WTC11 (cell line): ENCODE results near the gene SMO. TPM values are rescaled to one million over a fixed set of nuclear protein-coding genes. Genes with fewer than 3 reads are reported as not detected.

Experiments
- ATAC-seq: fragments of 200-7000 bp; cut with Tn5 transposase; 2 replicates; pipeline ENCODE4 v1.10.0; 2021; ENCODE audit warnings: mild to moderate bottlenecking, moderate library complexity
- CTCF ChIA-PET: fragments of 300-600 bp; sonication (Branson Sonifier 250); formaldehyde crosslinking; loops from one replicate; lab custom pipeline; 2021; ENCODE audit warnings: antibody characterized with exemption; lab: Charles Lee
- POLR2A ChIA-PET: fragments of 350-600 bp; sonication (Branson Sonifier 250); formaldehyde crosslinking; loops from one replicate; lab custom pipeline; 2021; ENCODE audit warnings: antibody characterized with exemption; lab: Charles Lee
- DNase-seq: peaks from one replicate; pipeline ENCODE4 v3.0.0; 2021; ENCODE audit warnings: low spot score
- H3K27ac Mint-ChIP-seq: 2 replicates; pipeline ENCODE4 v1.8.0; 2021; ENCODE audit warnings: mixed read lengths
- H3K27me3 Mint-ChIP-seq: 2 replicates; pipeline ENCODE4 v1.8.0; 2021; ENCODE audit warnings: low read depth, mild to moderate bottlenecking, moderate library complexity, mixed read lengths
- H3K36me3 Mint-ChIP-seq: 2 replicates; pipeline ENCODE4 v1.8.0; 2021; ENCODE audit warnings: mixed read lengths
- H3K4me1 Mint-ChIP-seq: 2 replicates; pipeline ENCODE4 v1.8.0; 2022; ENCODE audit warnings: mixed read lengths
- H3K4me3 Mint-ChIP-seq: 2 replicates; pipeline ENCODE4 v1.8.0; 2021; ENCODE audit warnings: mild to moderate bottlenecking, moderate library complexity, mixed read lengths
- H3K9me3 Mint-ChIP-seq: 2 replicates; pipeline ENCODE4 v1.8.0; 2021; ENCODE audit warnings: mixed read lengths
- AFF4 ChIP-seq: sonication (generic); formaldehyde crosslinking; IDR thresholded peaks from 2 replicates; pipeline ENCODE4 v1.8.1; 2023; ENCODE audit warnings: mild to moderate bottlenecking, missing genetic modification reagents, borderline replicate concordance
- ATF6 ChIP-seq: sonication (generic); formaldehyde crosslinking; IDR thresholded peaks from 2 replicates; pipeline ENCODE4 v1.8.1; 2023; ENCODE audit warnings: mild to moderate bottlenecking, missing genetic modification reagents
- ELF4 ChIP-seq: sonication (generic); formaldehyde crosslinking; IDR thresholded peaks from 2 replicates; pipeline ENCODE4 v1.8.1; 2022; ENCODE audit warnings: low read depth, mild to moderate bottlenecking, moderate library complexity, missing genetic modification reagents
- EMX1 ChIP-seq: fragments of 250-450 bp; sonication (Bioruptor Pico); IDR thresholded peaks from 2 replicates; pipeline ENCODE4 v1.8.0; 2021; ENCODE audit warnings: mild to moderate bottlenecking
- ERG ChIP-seq: fragments of 250-450 bp; sonication (Bioruptor Pico); IDR thresholded peaks from 2 replicates; pipeline ENCODE4 v1.8.0; 2021; ENCODE audit warnings: mild to moderate bottlenecking
- HMGA2 ChIP-seq: fragments of 250-450 bp; sonication (Bioruptor Pico); IDR thresholded peaks from 2 replicates; pipeline ENCODE4 v1.4.0; 2021; ENCODE audit warnings: mild to moderate bottlenecking, moderate library complexity
- JAZF1 ChIP-seq: fragments of 250-450 bp; sonication (Bioruptor Pico); IDR thresholded peaks from 2 replicates; pipeline ENCODE4 v1.9.0; 2021; ENCODE audit warnings: moderate library complexity, mild to moderate bottlenecking, inconsistent platforms
- MAX ChIP-seq: sonication (generic); formaldehyde crosslinking; IDR thresholded peaks from 2 replicates; pipeline ENCODE4 v1.8.0; 2022; ENCODE audit warnings: mild to moderate bottlenecking, missing genetic modification reagents
- PRDM15 ChIP-seq: sonication (generic); formaldehyde crosslinking; IDR thresholded peaks from 2 replicates; pipeline ENCODE4 v1.8.0; 2022; ENCODE audit warnings: missing genetic modification reagents
- RORB ChIP-seq: fragments of 250-450 bp; sonication (Bioruptor Pico); IDR thresholded peaks from 2 replicates; pipeline ENCODE4 v1.9.0; 2021; ENCODE audit warnings: mild to moderate bottlenecking
- SOX15 ChIP-seq: fragments of 250-450 bp; sonication (Bioruptor Pico); IDR thresholded peaks from 2 replicates; pipeline ENCODE4 v1.9.0; 2021; ENCODE audit warnings: mild to moderate bottlenecking
- TP53 ChIP-seq: sonication (generic); formaldehyde crosslinking; IDR thresholded peaks from 2 replicates; pipeline ENCODE4 v1.8.1; 2023; ENCODE audit warnings: mild to moderate bottlenecking, missing genetic modification reagents
- ZBTB21 ChIP-seq: sonication (generic); formaldehyde crosslinking; IDR thresholded peaks from 2 replicates; pipeline ENCODE4 v1.8.1; 2023; ENCODE audit warnings: mild to moderate bottlenecking, missing genetic modification reagents, borderline replicate concordance
- ZBTB43 ChIP-seq: sonication (generic); formaldehyde crosslinking; IDR thresholded peaks from 2 replicates; pipeline ENCODE4 v1.8.1; 2023; ENCODE audit warnings: mild to moderate bottlenecking, missing genetic modification reagents
- ZMAT4 ChIP-seq: fragments of 250-450 bp; sonication (Bioruptor Pico); IDR thresholded peaks from 2 replicates; pipeline ENCODE4 v1.9.0; 2021; ENCODE audit warnings: mild to moderate bottlenecking
- ZNF232 ChIP-seq: sonication (generic); formaldehyde crosslinking; IDR thresholded peaks from 2 replicates; pipeline ENCODE4 v1.8.0; 2022; ENCODE audit warnings: mild to moderate bottlenecking, missing genetic modification reagents
- ZNF416 ChIP-seq: fragments of 250-450 bp; sonication (Bioruptor Pico); IDR thresholded peaks from 2 replicates; pipeline ENCODE4 v1.9.0; 2021; ENCODE audit warnings: mild to moderate bottlenecking, inconsistent platforms
- ZSCAN18 ChIP-seq: fragments of 250-450 bp; sonication (Bioruptor Pico); IDR thresholded peaks from 2 replicates; pipeline ENCODE4 v2.1.2; 2022; ENCODE audit warnings: mild to moderate bottlenecking, moderate library complexity
- total RNA-seq: library from RNA; stranded (reverse); gene quantifications from 3 replicates; pipeline ENCODE4 v1.2.3, GENCODE V29; 2021

The SMO gene
- total RNA-seq, 1 experiment from 2014 or later, result 56.9 TPM

- TF ChIP-seq MAX (no peak), ZBTB21 (CRISPR knock-in tag) (no peak), TP53 (CRISPR knock-in tag) (no peak), AFF4 (CRISPR knock-in tag) (no peak), RORB (no peak), EMX1 (no peak)
- TF ChIP-seq, all 79 proteins: peak for 0
These were observed 14.8 kb downstream of the SMO start (continued) for GRCh38 chr7:129203050-129203741.

- POLR2A ChIA-PET, result no interaction called here
- ATAC-seq (no peak), DNase-seq (no peak)
- H3K4me1 Mint-ChIP-seq, result no peaks in the 10 kb centered on the region
- TF ChIP-seq ATF6 (CRISPR knock-in tag) (no peak), SOX15 (CRISPR knock-in tag) (no peak), ZNF416 (CRISPR knock-in tag) (no peak), ZNF232 (CRISPR knock-in tag) (no peak), ZSCAN18 (CRISPR knock-in tag) (no peak), JAZF1 (CRISPR knock-in tag) (no peak), HMGA2 (no peak), TP53 (CRISPR knock-in tag) (no peak), ELF4 (no peak), ZMAT4 (CRISPR knock-in tag) (no peak), ERG (CRISPR knock-in tag) (no peak), ZBTB43 (CRISPR knock-in tag) (no peak), PRDM15 (CRISPR knock-in tag) (no peak), MAX (no peak)
- CTCF ChIA-PET, result interaction anchor here (1.8 to 3.8 kb wide), 2 partner anchors 13 to 41 kb away, joined by 8 to 23 read pairs; no protein-coding TSS in a partner anchor
- H3K9me3 Mint-ChIP-seq, result no peaks in the 10 kb centered on the region
- no peak overlapping the region for H3K27ac Mint-ChIP-seq
- H3K27me3 Mint-ChIP-seq, result no peaks in the 10 kb centered on the region
- H3K4me3 Mint-ChIP-seq, result no peak overlapping the region
- peaks cover 19% of the 10 kb centered on the region for H3K36me3 Mint-ChIP-seq
These were observed 16.8 kb downstream of the SMO start for GRCh38 chr7:129205126-129205818.
